ENCODE data around the gene IFI44L.

Gene IFI44L

DNA sequence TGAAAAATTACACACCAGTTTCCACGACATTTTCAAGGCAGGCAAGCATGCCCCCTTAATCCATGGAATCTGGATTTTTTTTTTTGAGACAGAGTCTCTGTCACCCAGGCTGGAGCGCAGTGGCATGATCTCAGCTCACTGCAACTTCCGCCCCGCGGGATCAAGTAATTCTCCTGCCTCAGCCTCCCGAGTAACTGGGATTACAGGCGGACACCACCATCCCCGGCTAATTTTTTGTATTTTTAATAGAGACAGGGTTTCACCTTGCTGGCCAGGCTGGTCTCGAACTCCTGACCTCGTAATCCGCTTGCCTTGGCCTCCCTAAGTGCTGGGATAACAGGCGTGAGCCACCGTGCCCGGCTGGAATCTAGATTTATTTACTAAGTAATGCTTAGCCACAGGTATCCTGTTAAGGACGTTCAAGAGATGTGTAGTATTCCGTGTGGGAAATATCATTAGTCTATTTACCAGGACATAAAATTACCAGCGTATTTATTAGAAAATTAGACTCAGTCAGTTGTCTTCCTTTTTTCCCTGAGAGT is 31.8 kb downstream of the IFI44L start:
- Histone ChIP-seq H3K9me3 (no peaks in the 10 kb centered on the region), H3K4me1 (no peaks in the 10 kb centered on the region), H3K27me3 (no peaks in the 10 kb centered on the region), H3K36me3 (no peaks in the 10 kb centered on the region), H3K4me3 (ENCODE audit: low read depth, low read length) (no peak overlapping the region)
- DNase-seq, result no peak
- TF ChIP-seq, protein P1, sequence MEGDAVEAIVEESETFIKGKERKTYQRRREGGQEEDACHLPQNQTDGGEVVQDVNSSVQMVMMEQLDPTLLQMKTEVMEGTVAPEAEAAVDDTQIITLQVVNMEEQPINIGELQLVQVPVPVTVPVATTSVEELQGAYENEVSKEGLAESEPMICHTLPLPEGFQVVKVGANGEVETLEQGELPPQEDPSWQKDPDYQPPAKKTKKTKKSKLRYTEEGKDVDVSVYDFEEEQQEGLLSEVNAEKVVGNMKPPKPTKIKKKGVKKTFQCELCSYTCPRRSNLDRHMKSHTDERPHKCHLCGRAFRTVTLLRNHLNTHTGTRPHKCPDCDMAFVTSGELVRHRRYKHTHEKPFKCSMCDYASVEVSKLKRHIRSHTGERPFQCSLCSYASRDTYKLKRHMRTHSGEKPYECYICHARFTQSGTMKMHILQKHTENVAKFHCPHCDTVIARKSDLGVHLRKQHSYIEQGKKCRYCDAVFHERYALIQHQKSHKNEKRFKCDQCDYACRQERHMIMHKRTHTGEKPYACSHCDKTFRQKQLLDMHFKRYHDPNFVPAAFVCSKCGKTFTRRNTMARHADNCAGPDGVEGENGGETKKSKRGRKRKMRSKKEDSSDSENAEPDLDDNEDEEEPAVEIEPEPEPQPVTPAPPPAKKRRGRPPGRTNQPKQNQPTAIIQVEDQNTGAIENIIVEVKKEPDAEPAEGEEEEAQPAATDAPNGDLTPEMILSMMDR (IDR thresholded peaks at IDR 0.05; ENCODE audit: low read depth, low read length), result no peak

DNA sequence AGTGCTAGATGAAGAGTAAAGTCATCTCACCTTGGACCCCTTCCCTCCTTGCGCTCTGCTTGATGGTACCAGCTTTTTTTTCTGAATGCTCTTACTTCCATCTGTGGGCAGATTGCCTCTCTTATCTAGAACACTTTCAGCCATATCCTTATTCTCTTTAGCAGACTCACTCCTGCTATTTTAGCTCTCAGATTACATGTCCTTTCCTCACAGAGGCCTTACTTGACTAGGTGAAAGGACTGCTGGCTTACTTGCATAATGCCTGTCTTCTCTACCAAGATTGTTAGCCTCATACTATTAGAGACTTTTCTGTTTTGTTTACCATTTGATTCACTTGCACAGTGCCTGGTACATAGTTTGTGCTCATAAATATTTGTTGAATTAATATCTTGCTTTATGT is 38.7 kb downstream of the IFI44L start:
- no peaks in the 10 kb centered on the region for H3K9me3 ChIP-seq
- H3K36me3 ChIP-seq, result no peaks in the 10 kb centered on the region
- no peaks in the 10 kb centered on the region for H3K4me1 ChIP-seq
- no peaks in the 10 kb centered on the region for H3K27me3 ChIP-seq
- DNase-seq, result no peak
- H3K4me3 ChIP-seq (ENCODE audit: low read depth, low read length), result no peak overlapping the region
- TF ChIP-seq, protein P1 (IDR thresholded peaks at IDR 0.05; ENCODE audit: low read depth, low read length), result no peak

DNA sequence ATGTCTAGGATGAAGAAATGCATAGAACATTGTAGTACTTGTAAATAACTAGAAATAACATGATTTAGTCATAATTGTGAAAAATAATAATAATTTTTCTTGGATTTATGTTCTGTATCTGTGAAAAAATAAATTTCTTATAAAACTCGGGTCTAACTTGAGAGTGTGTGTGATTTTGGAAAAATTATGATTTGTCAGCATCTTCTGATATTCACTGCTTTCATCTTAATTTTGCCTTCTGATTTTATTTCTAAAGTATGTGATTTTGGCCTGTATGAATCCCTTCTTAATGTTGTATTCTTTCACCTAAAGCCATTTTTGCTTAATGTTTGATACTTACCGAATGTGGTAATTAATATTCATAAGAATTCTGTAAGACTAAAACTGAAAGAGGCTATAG is 43.7 kb downstream of the IFI44L start:
- no peaks in the 10 kb centered on the region for H3K27me3 ChIP-seq
- H3K4me1 ChIP-seq, result no peaks in the 10 kb centered on the region
- no peaks in the 10 kb centered on the region for H3K9me3 ChIP-seq
- DNase-seq, result no peak
- TF ChIP-seq, protein P1 (IDR thresholded peaks at IDR 0.05; ENCODE audit: low read depth, low read length), result no peak
- H3K4me3 ChIP-seq (ENCODE audit: low read depth, low read length), result no peak overlapping the region
- no peaks in the 10 kb centered on the region for H3K36me3 ChIP-seq

DNA sequence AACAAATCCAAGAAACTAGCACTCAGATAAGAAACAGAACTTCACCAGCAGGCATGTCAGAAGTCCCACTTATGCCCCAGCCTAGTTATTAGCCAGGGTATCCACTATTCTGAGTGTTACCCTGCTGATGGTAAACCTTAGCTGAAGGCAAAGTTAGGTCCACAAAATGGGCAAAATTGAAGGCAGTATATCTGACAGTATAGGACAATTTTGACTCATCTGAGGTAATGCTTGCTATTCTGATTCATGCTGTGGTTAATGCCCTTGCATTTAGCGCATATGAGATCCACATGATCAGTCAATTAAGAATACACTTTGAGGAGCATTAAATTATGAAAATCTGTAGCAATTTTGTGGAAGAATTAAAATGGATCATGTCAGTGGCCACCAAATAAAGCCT is 44.5 kb downstream of the IFI44L start:
- H3K27me3 ChIP-seq, result no peaks in the 10 kb centered on the region
- no peaks in the 10 kb centered on the region for H3K9me3 ChIP-seq
- no peak for DNase-seq
- TF ChIP-seq, protein P1 (IDR thresholded peaks at IDR 0.05; ENCODE audit: low read depth, low read length), result no peak
- H3K4me3 ChIP-seq (ENCODE audit: low read depth, low read length), result no peak overlapping the region
- no peaks in the 10 kb centered on the region for H3K4me1 ChIP-seq
- H3K36me3 ChIP-seq, result no peaks in the 10 kb centered on the region

DNA sequence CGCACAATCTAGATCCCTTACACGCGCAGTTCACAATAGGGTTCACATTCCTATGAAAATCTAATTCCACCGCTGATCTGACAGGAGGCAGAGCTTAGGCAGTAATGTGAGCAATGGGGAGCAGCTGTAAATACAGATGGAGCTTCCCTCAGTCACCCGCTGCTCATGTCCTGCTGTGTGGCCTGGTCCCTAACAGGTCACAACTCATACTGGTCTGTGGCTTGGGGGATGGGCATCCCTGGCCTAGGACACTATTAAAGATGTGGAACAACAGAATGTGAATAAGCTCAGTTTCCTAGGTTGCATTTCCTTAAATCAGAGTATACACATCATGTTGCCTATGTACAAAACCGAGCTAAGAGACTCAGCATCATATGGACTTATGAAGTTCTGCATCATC is 45.6 kb downstream of the IFI44L start:
- TF ChIP-seq, protein P1 (IDR thresholded peaks at IDR 0.05; ENCODE audit: low read depth, low read length), result no peak
- no peak overlapping the region for H3K4me3 ChIP-seq (ENCODE audit: low read depth, low read length)
- H3K9me3 ChIP-seq, result no peaks in the 10 kb centered on the region
- H3K27me3 ChIP-seq, result no peaks in the 10 kb centered on the region
- no peaks in the 10 kb centered on the region for H3K4me1 ChIP-seq
- H3K36me3 ChIP-seq, result no peaks in the 10 kb centered on the region
- no peak for DNase-seq

DNA sequence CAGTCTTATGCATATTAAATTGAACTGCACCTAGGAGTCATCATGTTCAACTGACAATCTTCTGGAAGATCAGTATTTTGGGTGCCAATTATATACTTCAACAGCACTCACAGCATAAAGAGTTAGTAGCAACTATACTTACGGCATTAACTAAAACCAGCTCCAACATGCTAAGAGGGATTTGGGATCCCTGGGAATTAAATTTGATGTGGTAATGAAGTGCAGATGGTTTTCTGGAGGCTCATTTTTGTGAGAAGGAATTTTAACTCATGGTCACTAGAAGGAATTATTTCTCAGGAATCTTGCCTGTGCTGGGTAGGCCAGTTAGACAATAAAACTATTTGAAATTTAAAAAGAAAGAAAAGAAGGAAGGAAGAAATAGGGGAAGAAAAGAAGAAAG is 47.7 kb downstream of the IFI44L start:
- Histone ChIP-seq H3K4me3 (ENCODE audit: low read depth, low read length) (no peak overlapping the region), H3K4me1 (no peaks in the 10 kb centered on the region), H3K27me3 (no peaks in the 10 kb centered on the region), H3K36me3 (no peaks in the 10 kb centered on the region), H3K9me3 (no peaks in the 10 kb centered on the region)
- no peak for DNase-seq
- TF ChIP-seq, protein P1 (IDR thresholded peaks at IDR 0.05; ENCODE audit: low read depth, low read length), result no peak
